HG03095 (cell line): ENCODE data around the gene TOX2.
"Not testable (repeated sequence)": the region's sequence is repeated elsewhere in the genome, so short reads cannot be mapped to it uniquely, and the experiment has no call there.

Experiments used
- ATAC-seq: cut with Tn5 transposase; IDR thresholded peaks from one replicate; pipeline ENCODE4 v1.9.1; 2021; ENCODE audit warnings: moderate library complexity; ENCODE audit not compliant: unreplicated experiment

Gene TOX2

DNA sequence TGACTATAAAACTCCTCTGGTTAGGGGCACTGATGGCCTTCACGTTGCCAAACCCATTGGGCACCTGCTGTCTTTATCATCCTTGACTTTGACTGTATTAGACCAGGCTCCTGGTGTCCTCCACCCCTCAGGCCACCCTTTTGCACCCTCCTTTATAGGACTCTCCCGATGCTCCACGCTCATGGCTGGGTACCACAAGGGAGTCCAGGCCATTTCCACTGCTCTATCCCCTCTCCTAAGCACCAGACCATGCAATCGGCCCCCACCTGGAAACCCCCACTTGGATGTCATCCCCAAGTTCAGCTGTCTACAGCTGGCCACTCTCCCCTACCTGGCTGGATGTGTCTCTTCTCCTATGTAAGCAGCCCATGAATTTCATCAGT is 115.2 kb downstream of the TOX2 start:
- no peak for ATAC-seq

- no peak for ATAC-seq
Observed at GRCh38 chr20:44030394-44030793, 115.7 kb downstream of the TOX2 start.

- no peak for ATAC-seq
Observed at GRCh38 chr20:44031001-44031574, 116.4 kb downstream of the TOX2 start.

DNA sequence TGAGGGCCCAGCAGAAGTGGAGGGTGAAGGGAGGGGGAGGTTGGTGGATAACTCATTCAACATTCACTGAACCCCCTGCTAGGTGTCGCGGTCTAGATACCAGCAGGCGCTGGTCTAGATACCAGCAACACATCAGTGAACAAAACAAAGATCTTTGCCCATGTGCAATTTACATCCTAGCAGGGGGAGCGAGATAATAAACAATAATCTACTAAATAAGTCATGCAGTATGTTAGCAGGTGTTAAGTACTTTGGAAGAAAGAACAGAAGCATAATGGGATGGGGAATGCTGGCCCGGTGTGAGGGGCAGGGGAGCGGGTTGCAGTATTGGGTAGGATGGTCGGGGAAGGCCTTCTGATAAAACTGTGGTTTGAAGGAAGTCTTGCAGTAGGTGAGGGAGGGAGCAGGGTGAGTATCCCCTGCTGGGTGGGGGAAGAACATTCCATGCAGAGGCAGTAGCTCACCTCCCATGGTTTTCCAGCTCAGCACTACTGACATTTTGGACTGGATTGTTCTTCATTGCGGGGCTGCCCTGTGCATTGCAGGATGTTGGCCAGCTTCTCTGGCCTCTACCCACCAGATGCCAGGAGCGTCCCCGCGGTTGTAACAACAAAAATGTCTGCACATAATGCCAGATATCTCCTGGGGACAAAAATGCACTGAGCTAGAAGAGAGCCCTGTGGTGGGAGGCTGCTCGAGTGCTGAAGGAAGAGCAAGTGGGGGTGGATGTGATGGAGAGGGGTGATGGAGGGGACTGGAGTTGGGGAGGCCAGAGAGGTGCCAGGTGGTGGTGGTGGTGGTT is 117.3 kb downstream of the TOX2 start:
- no peak for ATAC-seq

DNA sequence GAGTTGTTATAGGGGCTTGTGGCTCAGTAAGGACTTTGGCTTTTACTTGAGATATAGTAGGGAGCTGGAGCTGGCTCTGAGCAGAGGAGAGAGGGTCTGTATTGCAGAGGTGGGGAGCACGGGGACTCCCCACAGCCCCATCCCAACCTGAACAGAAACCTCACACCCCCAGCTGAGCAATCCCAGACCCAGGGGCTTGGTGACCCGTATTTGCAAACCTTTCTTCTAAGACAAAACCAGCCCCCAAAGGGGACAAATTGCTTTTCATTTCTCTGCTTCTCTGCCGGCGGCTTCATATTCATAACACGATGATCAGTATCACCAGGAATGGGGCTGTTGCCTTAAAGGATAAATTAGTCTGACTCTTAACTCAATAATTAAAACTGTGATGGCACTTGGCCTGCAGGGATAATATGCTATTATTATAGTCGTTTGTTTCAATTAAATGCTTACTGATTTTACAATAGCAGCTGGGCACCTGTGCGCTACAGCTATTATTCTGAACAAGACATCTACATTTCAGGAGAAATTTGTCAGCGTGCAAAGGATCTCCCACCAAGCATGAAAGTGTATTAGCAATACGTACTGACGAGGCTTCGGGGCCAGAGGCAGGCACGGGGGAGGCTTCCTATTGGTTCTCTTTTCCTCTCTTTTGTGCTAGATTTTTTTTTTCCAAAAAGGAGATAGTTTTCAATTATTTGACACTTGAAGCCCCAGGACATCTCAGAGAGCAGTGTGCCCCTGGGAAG is 118.1 kb downstream of the TOX2 start:
- ATAC-seq, result no peak

- no peak for ATAC-seq
Observed at GRCh38 chr20:44033344-44033743, 118.7 kb downstream of the TOX2 start.

DNA sequence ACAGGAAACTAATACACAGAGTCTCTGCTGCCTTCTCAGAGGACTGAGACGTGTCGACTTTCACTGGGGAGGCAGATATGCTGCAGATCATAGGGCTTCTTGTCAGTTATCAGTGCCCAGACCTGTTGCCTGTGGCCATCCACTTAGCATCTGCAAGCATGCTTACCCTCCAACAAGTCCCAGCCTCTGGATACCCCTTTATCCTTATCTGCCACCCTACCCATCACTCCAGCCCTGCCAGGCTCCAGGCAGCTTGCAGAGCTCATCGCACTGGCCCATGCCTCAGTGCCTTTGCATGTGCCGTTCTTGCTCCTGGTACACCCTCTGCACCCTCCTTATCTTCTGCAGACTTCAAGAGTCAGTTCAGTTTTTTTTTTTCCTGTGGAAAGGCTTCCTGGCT is 119.2 kb downstream of the TOX2 start:
- no peak for ATAC-seq

DNA sequence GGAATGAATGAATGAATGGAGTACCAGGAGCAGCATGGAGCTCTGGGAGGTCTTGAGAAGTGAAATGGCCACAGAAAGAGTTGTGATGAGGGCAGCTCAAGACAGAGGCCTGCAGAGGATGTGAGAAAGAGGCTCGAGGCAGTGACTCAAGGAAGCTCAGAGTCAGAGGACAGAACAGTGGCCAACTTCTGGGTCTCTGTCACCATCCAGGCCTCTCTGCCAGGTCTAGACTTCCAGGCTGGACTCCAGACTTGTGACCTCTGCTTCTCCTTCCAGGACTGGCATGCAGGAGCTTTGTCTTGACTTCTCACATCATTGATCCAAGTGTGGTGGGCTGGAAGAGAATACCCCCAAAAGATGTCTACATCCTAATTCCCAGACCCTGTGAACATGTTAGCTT is 119.8 kb downstream of the TOX2 start:
- ATAC-seq, result no peak

DNA sequence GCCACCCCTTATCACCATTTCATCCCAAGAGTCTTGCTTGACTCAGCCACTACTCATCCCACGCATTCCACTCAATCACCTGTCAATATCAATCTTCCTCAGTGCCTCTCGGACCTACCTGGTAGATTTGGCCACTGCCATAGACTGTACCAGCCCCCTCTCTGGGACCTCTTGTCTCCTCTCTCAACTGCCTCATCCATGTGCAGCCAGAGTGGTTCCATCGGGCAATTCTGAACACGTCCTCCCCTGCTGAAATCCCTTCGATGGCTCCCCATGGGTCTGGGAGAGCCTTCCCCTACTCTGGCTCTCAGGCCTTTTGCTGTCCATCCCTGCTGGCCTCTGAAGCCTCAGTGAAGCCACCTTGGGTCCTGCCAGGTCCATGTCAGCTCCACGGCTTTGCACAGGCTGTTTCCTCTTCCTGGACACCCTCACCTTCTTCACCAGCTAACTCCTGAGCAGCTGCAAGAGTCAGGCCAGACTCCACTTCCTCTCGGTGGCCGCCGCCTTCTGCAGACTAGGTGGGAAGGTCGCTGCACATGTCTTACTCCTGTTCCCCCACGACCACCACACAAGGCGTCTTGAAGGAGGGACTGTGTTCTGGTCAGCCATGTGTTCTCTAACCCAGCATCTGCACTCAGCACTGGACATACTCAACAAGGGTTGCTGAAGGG is 120.4 kb downstream of the TOX2 start:
- ATAC-seq, result no peak

DNA sequence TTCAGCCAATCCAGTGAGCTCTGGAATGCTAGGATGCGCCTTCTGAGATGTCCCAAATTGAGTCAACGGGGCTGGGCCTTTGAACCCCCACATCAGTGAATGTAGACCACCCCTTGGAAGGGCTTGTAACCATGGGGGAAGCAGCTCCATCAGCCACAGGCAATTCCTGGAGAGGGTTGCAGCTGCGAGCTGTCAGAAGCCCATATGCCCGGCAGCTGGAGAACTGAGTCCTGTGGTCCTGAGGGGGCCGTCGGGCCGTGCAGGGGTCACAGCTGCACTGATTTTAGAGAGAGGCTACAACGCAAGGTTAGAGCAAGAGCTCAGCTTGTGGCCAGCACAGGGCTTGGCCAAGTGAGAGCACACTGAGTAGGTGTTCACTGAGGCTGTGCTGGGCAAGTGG is 121.3 kb downstream of the TOX2 start:
- no peak for ATAC-seq

DNA sequence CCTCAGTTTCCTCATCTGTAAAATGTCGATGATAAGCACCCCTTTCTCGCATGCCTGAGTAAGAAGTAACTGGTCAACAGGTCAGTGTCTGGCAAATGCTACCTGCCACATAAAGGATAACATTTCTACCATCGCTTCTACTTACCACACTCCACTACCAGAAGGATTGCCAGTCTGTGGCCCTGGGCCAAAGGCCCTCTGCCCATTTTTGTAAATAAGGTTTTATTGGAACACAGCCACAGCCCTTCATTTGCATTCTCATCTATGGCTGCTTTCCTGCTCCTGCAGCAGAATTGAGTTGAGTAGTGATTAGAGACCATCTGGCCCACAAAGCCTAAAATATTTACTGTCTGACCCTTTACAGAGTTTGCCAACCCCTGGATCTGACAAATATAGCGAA is 121.8 kb downstream of the TOX2 start:
- no peak for ATAC-seq

DNA sequence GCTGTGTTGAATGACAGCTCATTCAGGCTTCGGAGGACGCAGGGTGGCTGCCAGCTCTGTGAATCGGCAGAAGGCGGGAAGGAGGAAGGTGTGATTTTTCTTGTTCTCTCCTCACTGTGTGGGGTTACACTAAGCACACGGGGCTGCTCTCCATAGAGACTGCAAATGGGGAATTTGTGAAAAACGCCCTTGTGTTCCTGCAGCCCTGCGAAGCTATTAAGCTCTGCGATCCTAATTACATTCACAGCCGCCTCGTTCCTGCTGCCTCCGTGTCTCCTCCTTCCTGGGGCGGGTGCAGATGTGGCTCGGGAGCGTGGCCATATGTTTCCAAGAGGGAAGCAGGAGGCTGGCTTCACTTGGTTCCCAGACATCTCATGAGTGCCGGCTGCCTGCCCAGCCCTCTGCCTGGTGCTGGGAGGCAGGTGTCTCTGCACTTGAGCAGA is 124.0 kb downstream of the TOX2 start:
- no peak for ATAC-seq

GRCh38 chr20:44039147-44039546 is 124.5 kb downstream of the TOX2 start:
- ATAC-seq, result no peak

DNA sequence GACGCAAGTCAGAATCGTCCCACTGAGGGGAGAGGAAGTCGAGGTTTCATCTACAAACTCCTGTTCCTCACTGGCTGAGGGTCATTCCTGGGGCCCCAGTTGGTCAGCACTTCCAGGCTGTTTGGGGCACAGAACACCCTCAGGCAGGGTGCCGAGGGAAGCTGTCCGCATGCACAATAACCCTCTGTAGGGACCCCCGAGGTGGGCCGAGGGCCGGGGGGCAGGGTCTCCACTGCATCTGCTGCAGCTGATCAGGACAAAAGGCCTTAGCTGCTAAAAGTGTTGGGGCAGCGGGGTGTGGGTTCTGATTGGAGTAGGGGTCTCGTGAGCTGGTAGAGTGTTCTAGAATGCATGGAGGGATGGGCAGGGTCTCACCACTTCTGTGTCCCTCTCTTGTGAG is 125.1 kb downstream of the TOX2 start:
- no peak for ATAC-seq

DNA sequence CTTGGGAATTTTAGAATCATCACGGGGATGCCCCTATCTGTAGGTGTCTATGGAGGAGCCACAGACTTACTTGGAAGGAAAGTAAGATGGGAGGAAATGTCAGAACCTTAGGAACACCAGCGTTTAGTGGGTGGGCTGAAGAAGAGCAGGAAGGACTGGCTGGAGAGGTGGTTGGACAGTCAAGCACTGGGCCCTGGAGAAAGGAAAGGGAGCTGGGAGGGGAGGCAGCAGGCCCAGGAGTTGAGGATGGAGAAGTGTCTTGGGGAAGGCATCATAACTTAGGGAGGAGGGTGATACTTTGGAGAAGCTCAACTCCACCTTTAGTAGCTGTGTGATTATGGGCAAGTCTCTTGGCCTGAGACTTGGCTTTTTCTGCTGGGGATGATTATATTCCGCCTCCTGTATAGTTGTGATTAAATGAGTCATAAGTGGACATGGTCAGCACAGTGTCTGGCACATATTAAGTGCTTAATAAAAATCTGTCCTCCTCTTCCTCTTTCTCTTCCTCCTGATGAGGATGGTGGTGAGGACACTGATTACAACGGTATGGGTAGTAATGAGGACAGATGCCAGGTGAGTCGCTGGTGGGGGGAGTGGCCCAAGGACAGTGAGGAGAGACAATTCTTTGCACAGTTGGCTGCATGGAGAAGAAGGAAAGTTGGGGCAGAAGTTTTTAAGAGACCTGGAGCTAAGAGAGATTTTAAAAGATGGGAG is 125.7 kb downstream of the TOX2 start:
- ATAC-seq, result no peak

DNA sequence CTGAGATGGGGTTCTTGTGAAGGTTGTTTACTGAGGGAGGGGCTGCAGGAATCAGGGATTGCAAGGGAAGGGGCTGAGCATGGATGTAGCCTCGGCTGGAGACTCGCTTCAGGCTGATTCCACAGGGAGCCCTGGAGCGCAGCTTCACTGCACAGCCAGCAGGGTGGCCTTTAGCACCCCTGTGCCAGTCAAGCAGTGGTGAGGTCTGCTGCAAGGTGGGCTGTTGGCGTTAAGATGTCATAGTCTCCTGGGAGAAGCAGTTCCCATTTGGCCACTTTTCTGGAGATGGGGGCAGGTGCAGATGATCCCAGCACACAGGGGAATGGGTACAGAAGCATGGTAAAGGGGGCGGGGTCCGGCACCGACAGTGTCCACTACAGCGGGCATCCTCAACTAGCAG is 126.3 kb downstream of the TOX2 start:
- ATAC-seq, result no peak

- ATAC-seq, result not testable (repeated sequence)
Observed at GRCh38 chr20:44044712-44045111, 130.1 kb downstream of the TOX2 start.

- no peak for ATAC-seq
Observed at GRCh38 chr20:44050327-44050726, 135.7 kb downstream of the TOX2 start.

GRCh38 chr20:44050925-44051660 is 136.4 kb downstream of the TOX2 start:
- no peak for ATAC-seq

GRCh38 chr20:44051661-44052000 is 137.0 kb downstream of the TOX2 start:
- ATAC-seq, result no peak
